Esophagus muscularis mucosa (tissue), 4 donors: ENCODE results near the gene DGKB.

ENCODE experiments used
- CTCF ChIP-seq, 3 experiments: fragments of 200-600 bp in 2 of 3; fragments of 450-650 bp in 1 of 3; sonication (generic) in 2 of 3; IDR thresholded peaks; one replicate each; pipeline ENCODE4 v1.5.1; 2017 to 2019; ENCODE audit warnings: antibody characterized with exemption in 3 of 3, mild to moderate bottlenecking in 2 of 3, moderate library complexity in 1 of 3
- EP300 ChIP-seq: sonication (generic); formaldehyde crosslinking; IDR thresholded peaks from one replicate; pipeline ENCODE4 v1.6.1; 2017; ENCODE audit warnings: antibody characterized with exemption
- POLR2A ChIP-seq: fragments of 450-650 bp; IDR thresholded peaks from one replicate; pipeline ENCODE4 v1.6.1; 2017; ENCODE audit warnings: antibody characterized with exemption, moderate library complexity, mild to moderate bottlenecking, low read depth
- POLR2AphosphoS5 ChIP-seq, 2 donors: sonication (generic); formaldehyde crosslinking; IDR thresholded peaks; one replicate each; pipeline ENCODE4 v1.6.1; 2017; ENCODE audit warnings: antibody characterized with exemption in 2 of 2

DNA sequence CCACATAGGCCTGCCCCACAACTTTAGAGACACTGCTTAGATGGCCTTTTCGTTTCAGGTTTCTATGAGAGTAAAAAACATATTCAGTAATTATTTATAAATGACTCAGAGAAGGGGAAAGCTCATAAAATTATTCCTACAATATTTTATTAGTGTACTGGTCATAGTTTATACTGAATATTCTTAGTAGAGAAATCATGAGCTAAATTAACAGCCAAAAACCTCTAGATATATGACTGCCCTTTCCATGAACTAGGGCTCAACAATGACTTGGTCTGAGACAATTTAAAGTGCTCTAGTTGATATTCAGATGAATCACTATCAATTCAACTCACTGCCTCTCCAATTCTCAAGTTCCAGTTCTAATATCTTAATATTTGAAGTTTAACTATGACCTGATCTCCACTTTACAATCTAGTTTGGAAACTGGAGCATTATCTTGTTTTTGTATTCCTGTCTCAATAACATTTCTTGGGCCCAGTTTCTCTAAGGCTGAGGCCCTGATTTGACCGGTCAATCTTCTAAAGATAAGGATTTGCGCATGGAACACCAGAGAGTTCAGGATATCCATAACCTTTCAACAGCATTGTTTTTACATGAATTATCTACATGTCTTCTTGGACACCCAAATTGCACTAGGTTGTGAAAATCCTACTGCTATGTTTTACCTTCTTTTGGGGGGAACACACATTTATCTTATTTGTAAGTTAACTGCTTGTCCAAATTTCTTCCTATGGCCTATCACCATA lies 141.6 kb downstream of the DGKB start:
- TF ChIP-seq POLR2AphosphoS5 (IDR thresholded peaks at IDR 0.05) = no peak
- no peak for TF ChIP-seq CTCF (IDR thresholded peaks at IDR 0.05)
- no peak for TF ChIP-seq EP300
- TF ChIP-seq POLR2A = no peak
